HUES6 (cell line): ENCODE measurements around the gene JCHAIN.

Source experiments
- H3K27ac ChIP-seq: 2 replicates; pipeline ENCODE4 v1.7.0; 2013; ENCODE audit warnings: low read depth, mild to moderate bottlenecking, low read length, inconsistent platforms
- H3K27me3 ChIP-seq: 2 replicates; pipeline ENCODE4 v1.6.1; 2013; ENCODE audit warnings: low read length; ENCODE audit not compliant: control insufficient read depth, insufficient read depth
- H3K36me3 ChIP-seq: 2 replicates; pipeline ENCODE4 v1.6.1; 2013; ENCODE audit warnings: low read length; ENCODE audit not compliant: control insufficient read depth, insufficient read depth
- H3K4me1 ChIP-seq: 2 replicates; pipeline ENCODE4 v1.6.1; 2013; ENCODE audit warnings: low read length; ENCODE audit not compliant: control insufficient read depth, insufficient read depth
- H3K4me3 ChIP-seq: 2 replicates; pipeline ENCODE4 v1.5.1; 2013; ENCODE audit warnings: low read depth, low read length
- H3K9ac ChIP-seq: one replicate; pipeline ENCODE4 v1.6.1; 2013; ENCODE audit warnings: mild to moderate bottlenecking, low read length
- H3K9me3 ChIP-seq: 2 replicates; pipeline ENCODE4 v1.6.1; 2013; ENCODE audit warnings: low read depth, low read length; ENCODE audit not compliant: control insufficient read depth, insufficient read depth

The JCHAIN gene

GRCh38 chr4:70637239-70637913, 28.9 kb downstream of the JCHAIN start:
- H3K27ac ChIP-seq = no peak overlapping the region

GRCh38 chr4:70634482-70634881, 31.8 kb downstream of the JCHAIN start:
- H3K36me3 ChIP-seq = no peaks in the 10 kb centered on the region

More at GRCh38 chr4:70637239-70637913, 28.9 kb downstream of the JCHAIN start:
- Histone ChIP-seq H3K27me3 (no peaks in the 10 kb centered on the region), H3K9ac (no peak overlapping the region), H3K4me3 (no peak overlapping the region), H3K36me3 (no peaks in the 10 kb centered on the region), H3K4me1 (no peaks in the 10 kb centered on the region), H3K9me3 (no peaks in the 10 kb centered on the region)

GRCh38 chr4:70632028-70632427, 34.3 kb downstream of the JCHAIN start:
- Histone ChIP-seq H3K36me3 (no peaks in the 10 kb centered on the region), H3K9ac (no peak overlapping the region), H3K4me3 (no peak overlapping the region), H3K27ac (no peak overlapping the region), H3K4me1 (no peaks in the 10 kb centered on the region), H3K27me3 (no peaks in the 10 kb centered on the region), H3K9me3 (no peaks in the 10 kb centered on the region)

More at GRCh38 chr4:70634482-70634881, 31.8 kb downstream of the JCHAIN start:
- no peaks in the 10 kb centered on the region for H3K9me3 ChIP-seq
- H3K27me3 ChIP-seq = no peaks in the 10 kb centered on the region
- H3K4me3 ChIP-seq = no peak overlapping the region
- no peaks in the 10 kb centered on the region for H3K4me1 ChIP-seq
- no peak overlapping the region for H3K9ac ChIP-seq
- H3K27ac ChIP-seq = no peak overlapping the region

- H3K9ac ChIP-seq = no peak overlapping the region
- no peaks in the 10 kb centered on the region for H3K9me3 ChIP-seq
- no peak overlapping the region for H3K4me3 ChIP-seq
- no peak overlapping the region for H3K27ac ChIP-seq
- H3K27me3 ChIP-seq = no peaks in the 10 kb centered on the region
- H3K36me3 ChIP-seq = no peaks in the 10 kb centered on the region
- H3K4me1 ChIP-seq = no peaks in the 10 kb centered on the region
Measured at GRCh38 chr4:70630162-70630561, 36.1 kb downstream of the JCHAIN start.

GRCh38 chr4:70629469-70630090, 36.7 kb downstream of the JCHAIN start:
- H3K27ac ChIP-seq = no peak overlapping the region
- H3K27me3 ChIP-seq = no peaks in the 10 kb centered on the region
- H3K4me3 ChIP-seq = no peak overlapping the region
- no peak overlapping the region for H3K9ac ChIP-seq
- H3K4me1 ChIP-seq = no peaks in the 10 kb centered on the region
- H3K9me3 ChIP-seq = no peaks in the 10 kb centered on the region
- H3K36me3 ChIP-seq = no peaks in the 10 kb centered on the region

- Histone ChIP-seq H3K9ac (no peak within 1 kb of the TSS), H3K4me1 (no peaks in the 10 kb centered on the region)
Measured at GRCh38 chr4:70628444-70628843, 37.9 kb downstream of the JCHAIN start, which contains the start of gene ENAM. ENAM (plus strand) TSS chr4:70628744; CDS start chr4:70629501, 757 bp downstream.

GRCh38 chr4:70627620-70628019, 38.7 kb downstream of the JCHAIN start:
- Histone ChIP-seq H3K9me3 (no peaks in the 10 kb centered on the region), H3K27ac (no peak overlapping the region), H3K4me3 (no peak overlapping the region), H3K9ac (no peak overlapping the region), H3K36me3 (no peaks in the 10 kb centered on the region), H3K27me3 (no peaks in the 10 kb centered on the region), H3K4me1 (no peaks in the 10 kb centered on the region)

More at GRCh38 chr4:70628444-70628843, 37.9 kb downstream of the JCHAIN start, which contains the start of gene ENAM:
- no peak within 1 kb of the TSS for H3K27ac ChIP-seq
- no peaks in the 10 kb centered on the region for H3K27me3 ChIP-seq
- H3K36me3 ChIP-seq = no peaks in the 10 kb centered on the region
- H3K9me3 ChIP-seq = no peaks in the 10 kb centered on the region
- H3K4me3 ChIP-seq = no peak within 1 kb of the TSS

GRCh38 chr4:70624226-70624793, 42.0 kb downstream of the JCHAIN start:
- Histone ChIP-seq H3K27ac (no peak overlapping the region), H3K9me3 (no peaks in the 10 kb centered on the region), H3K4me3 (no peak overlapping the region), H3K4me1 (no peaks in the 10 kb centered on the region), H3K36me3 (no peaks in the 10 kb centered on the region), H3K27me3 (no peaks in the 10 kb centered on the region), H3K9ac (no peak overlapping the region)

GRCh38 chr4:70623323-70623722, 43.0 kb downstream of the JCHAIN start:
- Histone ChIP-seq H3K9ac (no peak overlapping the region), H3K27me3 (no peaks in the 10 kb centered on the region), H3K4me3 (no peak overlapping the region), H3K9me3 (no peaks in the 10 kb centered on the region), H3K4me1 (no peaks in the 10 kb centered on the region), H3K27ac (no peak overlapping the region), H3K36me3 (no peaks in the 10 kb centered on the region)

- H3K27ac ChIP-seq = no peak overlapping the region
Measured at GRCh38 chr4:70619778-70620177, 46.5 kb downstream of the JCHAIN start.

GRCh38 chr4:70619288-70619687, 47.0 kb downstream of the JCHAIN start:
- Histone ChIP-seq H3K36me3 (no peaks in the 10 kb centered on the region), H3K9ac (no peak overlapping the region), H3K4me1 (no peaks in the 10 kb centered on the region), H3K27me3 (no peaks in the 10 kb centered on the region), H3K27ac (no peak overlapping the region), H3K9me3 (no peaks in the 10 kb centered on the region), H3K4me3 (no peak overlapping the region)

More at GRCh38 chr4:70619778-70620177, 46.5 kb downstream of the JCHAIN start:
- no peak overlapping the region for H3K9ac ChIP-seq
- no peaks in the 10 kb centered on the region for H3K36me3 ChIP-seq
- no peaks in the 10 kb centered on the region for H3K9me3 ChIP-seq
- H3K4me1 ChIP-seq = no peaks in the 10 kb centered on the region
- H3K27me3 ChIP-seq = no peaks in the 10 kb centered on the region
- no peak overlapping the region for H3K4me3 ChIP-seq
